GM18951 (cell line): ENCODE measurements around the gene ANKS4B.
"Not testable (repeated sequence)": the region's sequence is repeated elsewhere in the genome, so short reads cannot be mapped to it uniquely, and the experiment has no call there.

ENCODE experiments used
- POLR2A ChIP-seq: IDR thresholded peaks from 4 replicates; pipeline ENCODE4 v1.6.1; 2011; ENCODE audit warnings: mild to moderate bottlenecking; ENCODE audit not compliant: insufficient read length, insufficient read depth; ENCODE audit errors: extremely low read depth
- in situ Hi-C: fragments of 300-500 bp; cut with MboI; formaldehyde crosslinking; loops from one replicate; pipeline ENCODE4 v1.12.0; 2022; ENCODE audit warnings: low sequenced_read_pairs, mixed read lengths, inconsistent platforms; ENCODE audit not compliant: unreplicated experiment

Gene ANKS4B

GRCh38 chr16:21276090-21276489 is 42.6 kb downstream of the ANKS4B start:
- no peak for TF ChIP-seq POLR2A
- in situ Hi-C loops: loop anchor here (5.0 to 10.0 kb wide), 2 partner anchors 81 to 104 kb away; no protein-coding TSS in a partner anchor

GRCh38 chr16:21277045-21277926 is 43.8 kb downstream of the ANKS4B start:
- no peak for TF ChIP-seq POLR2A
- in situ Hi-C loops: loop anchor here (5.0 to 10.0 kb wide), 2 partner anchors 82 to 105 kb away; no protein-coding TSS in a partner anchor

- TF ChIP-seq POLR2A: peak; percentile 35
- in situ Hi-C loops: loop anchor here (5.0 to 10.0 kb wide), 2 partner anchors 83 to 106 kb away; no protein-coding TSS in a partner anchor
Observed at GRCh38 chr16:21277927-21278706, 44.6 kb downstream of the ANKS4B start, which contains the start of gene CRYM. Gene CRYM (minus strand): TSS chr16:21278290. CDS start chr16:21278251, 39 bp downstream.

GRCh38 chr16:21279501-21279900 is 46.0 kb downstream of the ANKS4B start:
- in situ Hi-C loops: loop anchor here (5.0 to 10.0 kb wide), 2 partner anchors 85 to 107 kb away; no protein-coding TSS in a partner anchor
- no peak for TF ChIP-seq POLR2A

GRCh38 chr16:21281698-21282389 is 48.3 kb downstream of the ANKS4B start:
- no peak for TF ChIP-seq POLR2A
- in situ Hi-C loops: no loop called here

GRCh38 chr16:21283521-21284289 is 50.2 kb downstream of the ANKS4B start:
- in situ Hi-C loops: no loop called here
- TF ChIP-seq POLR2A: peak; percentile 42

GRCh38 chr16:21284414-21284813 is 50.9 kb downstream of the ANKS4B start:
- in situ Hi-C loops: no loop called here
- no peak for TF ChIP-seq POLR2A

- in situ Hi-C loops: no loop called here
- TF ChIP-seq POLR2A: no peak
Observed at GRCh38 chr16:21285314-21285713, 51.8 kb downstream of the ANKS4B start.

GRCh38 chr16:21289789-21290188 is 56.3 kb downstream of the ANKS4B start:
- in situ Hi-C loops: not testable (repeated sequence)

- TF ChIP-seq POLR2A: peak; percentile 59
- in situ Hi-C loops: no loop called here
Observed at GRCh38 chr16:21300309-21301167, 67.0 kb downstream of the ANKS4B start.

GRCh38 chr16:21301168-21301894 is 67.8 kb downstream of the ANKS4B start:
- in situ Hi-C loops: no loop called here

More at GRCh38 chr16:21301168-21301894, 67.8 kb downstream of the ANKS4B start:
- TF ChIP-seq POLR2A: peak; percentile 71
